Immature natural killer cell (primary cell): Measurements from ENCODE around the gene CALD1. TPM values are rescaled to one million over a fixed set of nuclear protein-coding genes. Genes with fewer than 3 reads are reported as not detected.

ENCODE experiments used
- DNase-seq, 3 donors: peaks; one replicate each; pipeline ENCODE4 v3.0.0; 2022; ENCODE audit warnings: mixed read lengths in 1 of 3
- H3K27ac Mint-ChIP-seq, 6 donors: one replicate each; pipeline ENCODE4 v1.8.0; 2020; ENCODE audit warnings: mixed read lengths in 6 of 6, mild to moderate bottlenecking in 5 of 6, inconsistent platforms in 4 of 6, moderate library complexity in 3 of 6
- H3K27me3 Mint-ChIP-seq, 3 donors: one replicate each; pipeline ENCODE4 v1.8.0; 2020 to 2021; ENCODE audit warnings: low read depth in 3 of 3, mild to moderate bottlenecking in 3 of 3, mixed read lengths in 3 of 3, moderate library complexity in 3 of 3, inconsistent platforms in 1 of 3
- H3K36me3 Mint-ChIP-seq, 3 donors: one replicate each; pipeline ENCODE4 v1.8.0; 2020; ENCODE audit warnings: mixed read lengths in 3 of 3, inconsistent platforms in 2 of 3, mild to moderate bottlenecking in 2 of 3
- H3K4me1 Mint-ChIP-seq, 2 donors: one replicate each; pipeline ENCODE4 v1.8.0; 2020; ENCODE audit warnings: inconsistent platforms in 2 of 2, mild to moderate bottlenecking in 2 of 2, mixed read lengths in 2 of 2, moderate library complexity in 1 of 2
- H3K4me3 Mint-ChIP-seq, 5 donors: one replicate each; pipeline ENCODE4 v1.8.0; 2020; ENCODE audit warnings: mild to moderate bottlenecking in 5 of 5, mixed read lengths in 5 of 5, inconsistent platforms in 3 of 5, moderate library complexity in 3 of 5
- H3K9me3 Mint-ChIP-seq, 6 donors: one replicate each; pipeline ENCODE4 v1.8.0; 2020; ENCODE audit warnings: mild to moderate bottlenecking in 6 of 6, mixed read lengths in 6 of 6, inconsistent platforms in 4 of 6, moderate library complexity in 3 of 6
- polyA plus RNA-seq, 3 donors: library from polyadenylated mRNA; unstranded; fragments of 300-500 nt; fragmentation: Illumina TruSeq; gene quantifications; one replicate each; pipeline ENCODE4 v1.2.3, GENCODE V29; 2021

CALD1 gene
- polyA plus RNA-seq, 3 donors from 2014 or later, result 0.06 to 0.07 TPM; not detected in 1

DNA sequence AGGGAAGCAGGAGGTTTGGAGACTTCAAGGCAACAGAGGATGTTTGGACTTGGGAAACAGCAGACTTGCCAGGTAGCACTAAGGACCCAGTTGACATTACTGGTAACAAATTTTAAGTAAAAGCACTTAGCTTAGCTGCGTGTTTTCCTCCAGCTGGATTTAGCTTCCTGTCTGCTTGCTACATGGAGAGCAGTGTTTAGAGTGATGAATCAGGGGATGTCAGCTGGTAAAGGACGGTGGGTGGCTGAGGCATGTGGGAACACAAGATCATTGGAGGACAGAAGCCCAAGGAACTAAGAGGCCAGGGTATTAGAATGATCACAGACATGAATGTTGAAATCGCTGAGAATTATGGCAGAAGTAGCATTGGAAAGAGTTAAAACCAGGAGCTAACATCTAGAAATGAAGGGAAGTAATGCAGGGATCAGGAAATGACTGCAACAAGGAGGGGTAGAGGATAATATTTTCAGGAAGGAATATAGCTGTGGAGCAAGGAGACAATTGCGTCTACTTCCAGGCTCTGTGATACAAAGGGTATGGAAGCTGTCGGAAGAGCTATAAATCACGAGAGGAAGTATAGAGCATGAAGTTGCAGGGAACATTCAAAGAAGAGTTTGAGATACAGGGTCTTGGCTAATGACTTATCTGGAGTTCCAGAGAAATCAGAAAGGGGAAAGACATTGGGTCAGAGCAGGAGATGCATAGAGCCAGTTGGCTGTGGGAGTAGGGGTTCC, 34.4 kb downstream of the CALD1 start:
- H3K27ac Mint-ChIP-seq, result no peak overlapping the region
- no peaks in the 10 kb centered on the region for H3K4me1 Mint-ChIP-seq
- no peaks in the 10 kb centered on the region for H3K27me3 Mint-ChIP-seq
- H3K36me3 Mint-ChIP-seq, result no peaks in the 10 kb centered on the region
- no peak for DNase-seq
- no peak overlapping the region for H3K4me3 Mint-ChIP-seq
- H3K9me3 Mint-ChIP-seq, result peaks cover 0 to 4% (median 0%) of the 10 kb centered on the region in 6 donors

DNA sequence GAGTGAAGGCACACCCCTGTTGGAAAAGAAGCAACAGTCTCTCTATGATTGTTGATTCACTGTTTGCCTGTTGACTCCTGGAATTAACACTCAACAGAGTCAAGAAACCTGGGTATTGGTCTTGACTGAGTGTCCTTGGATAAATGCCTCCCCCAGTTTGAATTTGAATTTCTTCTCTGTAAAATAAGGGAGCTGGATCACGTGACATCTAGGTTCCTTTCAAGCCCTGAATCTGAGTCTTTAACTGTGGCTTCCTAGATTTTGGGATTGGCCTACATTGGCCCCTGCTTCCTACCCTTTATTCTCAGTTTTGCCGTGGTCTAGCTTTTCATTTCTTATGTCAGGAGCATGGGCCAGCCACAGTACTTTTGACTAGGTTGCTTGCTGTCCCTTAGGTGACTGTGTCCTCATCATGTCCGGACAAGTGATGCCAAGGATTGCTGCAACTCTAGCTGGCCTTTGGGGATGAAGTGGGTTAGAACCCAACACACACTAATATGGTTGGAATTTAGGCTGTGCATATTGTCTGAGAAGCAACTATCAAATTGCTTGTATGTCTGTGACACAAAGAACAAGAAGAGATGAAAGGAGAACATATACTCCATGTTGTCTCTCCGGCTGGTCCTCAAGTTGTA, 35.4 kb downstream of the CALD1 start:
- Mint-ChIP-seq H3K9me3 (peaks cover 0 to 4% (median 0%) of the 10 kb centered on the region in 6 donors), H3K4me1 (no peaks in the 10 kb centered on the region), H3K36me3 (no peaks in the 10 kb centered on the region), H3K27me3 (no peaks in the 10 kb centered on the region), H3K4me3 (no peak overlapping the region), H3K27ac (no peak overlapping the region)
- no peak for DNase-seq

DNA sequence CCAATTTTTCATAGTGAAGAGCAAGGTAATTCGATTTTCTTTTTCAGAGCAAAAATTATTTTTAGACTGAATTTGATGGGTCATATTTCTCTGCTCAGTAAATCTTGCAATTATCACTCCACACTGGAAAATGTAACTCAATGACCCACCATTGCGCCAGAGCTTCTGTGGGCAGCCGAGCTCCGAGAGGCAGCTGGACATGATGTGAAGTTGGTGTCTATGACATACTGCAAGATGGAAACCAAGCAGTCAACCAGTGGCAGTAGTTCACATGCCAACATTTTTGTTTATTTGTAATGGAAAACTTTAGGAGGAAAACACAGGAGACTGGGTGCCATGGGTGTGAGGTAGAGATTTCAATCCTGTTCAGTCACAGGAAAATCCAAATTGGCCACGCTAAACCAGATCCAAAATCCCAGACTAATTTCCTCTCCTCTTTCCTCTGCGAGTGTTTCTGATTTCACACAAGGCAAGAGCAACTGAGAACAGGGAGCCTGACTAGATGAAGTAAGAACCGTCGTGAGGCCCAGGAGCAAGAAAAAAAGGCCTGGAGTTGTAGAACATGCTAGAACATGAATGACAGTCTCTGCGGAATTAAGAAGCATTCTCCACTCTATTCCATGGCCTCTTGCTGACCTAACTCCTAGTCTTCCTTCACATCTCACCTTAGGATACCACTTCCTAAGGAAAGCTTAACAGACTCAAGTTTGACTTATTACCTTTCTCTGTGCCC, 39.3 kb downstream of the CALD1 start:
- Mint-ChIP-seq H3K27ac (no peak overlapping the region), H3K9me3 (peaks cover 0 to 3% (median 0%) of the 10 kb centered on the region in 6 donors), H3K4me1 (no peaks in the 10 kb centered on the region), H3K4me3 (no peak overlapping the region), H3K27me3 (peaks cover 0 to 4% (median 0%) of the 10 kb centered on the region in 3 donors), H3K36me3 (no peaks in the 10 kb centered on the region)
- no peak for DNase-seq

DNA sequence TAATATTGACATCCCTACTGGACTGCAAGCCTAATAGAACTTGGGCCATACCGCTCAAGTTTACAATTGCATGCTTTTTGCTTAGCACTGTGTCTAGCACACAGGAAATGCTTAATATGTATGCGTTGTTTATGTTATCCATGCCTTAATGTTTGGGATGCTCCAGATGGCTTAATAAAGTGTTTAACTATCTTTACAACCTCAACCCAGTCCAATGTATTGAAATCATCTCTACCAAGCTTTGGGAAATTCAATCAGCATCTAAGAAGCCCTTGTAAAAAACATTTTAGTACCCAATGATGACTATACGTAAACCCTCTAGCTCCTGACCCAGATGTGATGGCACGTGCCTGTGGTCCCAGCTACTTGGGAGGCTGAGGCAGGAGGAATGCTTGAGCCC, 40.0 kb downstream of the CALD1 start:
- Mint-ChIP-seq H3K27me3 (peaks cover 0 to 4% (median 1%) of the 10 kb centered on the region in 3 donors), H3K4me3 (no peak overlapping the region), H3K27ac (no peak overlapping the region), H3K36me3 (no peaks in the 10 kb centered on the region), H3K9me3 (peaks cover 0 to 2% (median 0%) of the 10 kb centered on the region in 6 donors), H3K4me1 (no peaks in the 10 kb centered on the region)
- DNase-seq, result no peak

DNA sequence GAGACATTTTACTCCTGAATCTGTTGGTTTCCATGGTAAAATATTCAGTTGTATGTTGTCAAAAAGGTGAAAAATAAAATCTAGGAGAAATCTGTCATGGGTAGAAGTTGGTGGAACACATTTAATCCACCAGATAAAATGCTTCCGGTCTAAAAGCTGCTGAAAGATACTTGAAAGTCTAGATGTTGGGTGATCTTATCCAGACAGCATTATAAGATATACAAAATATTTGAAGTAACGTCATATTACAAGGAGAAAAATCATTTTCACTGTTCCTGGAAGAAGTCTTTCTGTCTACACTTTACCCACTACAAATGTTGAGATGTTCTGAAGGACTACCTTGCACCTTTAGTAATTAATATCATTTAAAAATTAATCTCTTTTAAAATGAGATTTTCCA, 40.9 kb downstream of the CALD1 start:
- no peak for DNase-seq
- no peak overlapping the region for H3K27ac Mint-ChIP-seq
- peaks cover 0 to under 1% (median 0%) of the 10 kb centered on the region in 6 donors for H3K9me3 Mint-ChIP-seq
- peaks cover 0 to 4% (median 2%) of the 10 kb centered on the region in 3 donors for H3K27me3 Mint-ChIP-seq
- no peaks in the 10 kb centered on the region for H3K4me1 Mint-ChIP-seq
- no peaks in the 10 kb centered on the region for H3K36me3 Mint-ChIP-seq
- H3K4me3 Mint-ChIP-seq, result no peak overlapping the region

DNA sequence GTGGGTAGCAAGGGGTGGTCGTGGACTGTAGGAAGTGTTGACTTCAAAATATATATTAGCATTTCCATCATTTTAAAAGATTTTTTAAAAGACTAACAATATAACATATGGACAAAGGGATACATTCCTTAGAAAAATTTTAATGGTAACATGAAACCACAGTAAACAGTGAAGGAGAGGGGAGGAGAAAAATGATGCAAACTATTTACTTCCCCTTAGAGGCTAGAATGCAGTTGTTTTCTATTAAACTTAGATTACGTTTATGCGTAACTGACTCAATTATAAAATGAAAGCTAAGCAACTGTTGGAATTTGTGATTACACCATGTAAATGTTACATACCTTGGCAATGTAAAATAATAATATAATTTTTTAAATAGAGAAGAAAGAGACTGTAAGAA, 41.3 kb downstream of the CALD1 start:
- DNase-seq, result no peak
- Mint-ChIP-seq H3K27ac (no peak overlapping the region), H3K36me3 (no peaks in the 10 kb centered on the region), H3K9me3 (no peaks in the 10 kb centered on the region), H3K27me3 (peaks cover 0 to 4% (median 2%) of the 10 kb centered on the region in 3 donors), H3K4me3 (no peak overlapping the region), H3K4me1 (no peaks in the 10 kb centered on the region)

DNA sequence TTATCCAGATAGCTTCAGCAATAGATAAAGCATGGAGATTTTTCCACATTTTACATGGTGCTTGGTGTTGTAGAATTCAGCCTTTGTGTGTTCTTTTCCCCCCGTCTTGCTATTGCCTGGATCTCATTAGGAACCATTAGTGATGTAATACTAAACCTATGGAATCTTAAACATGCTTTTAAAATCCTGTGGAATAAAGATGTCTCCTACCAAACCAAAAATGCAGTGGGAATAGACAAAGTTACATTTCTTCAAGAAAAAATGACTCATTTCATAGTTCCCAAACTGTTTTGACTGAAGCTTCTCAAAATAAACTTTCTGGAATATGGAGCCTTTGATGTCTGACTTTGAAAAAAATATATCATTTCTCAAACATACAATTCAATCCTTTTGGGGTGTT, 44.0 kb downstream of the CALD1 start:
- no peak overlapping the region for H3K27ac Mint-ChIP-seq
- no peaks in the 10 kb centered on the region for H3K36me3 Mint-ChIP-seq
- H3K4me1 Mint-ChIP-seq, result no peaks in the 10 kb centered on the region
- no peak for DNase-seq
- H3K4me3 Mint-ChIP-seq, result no peak overlapping the region
- peaks cover 2 to 9% (median 4%) of the 10 kb centered on the region in 3 donors for H3K27me3 Mint-ChIP-seq
- H3K9me3 Mint-ChIP-seq, result no peaks in the 10 kb centered on the region

DNA sequence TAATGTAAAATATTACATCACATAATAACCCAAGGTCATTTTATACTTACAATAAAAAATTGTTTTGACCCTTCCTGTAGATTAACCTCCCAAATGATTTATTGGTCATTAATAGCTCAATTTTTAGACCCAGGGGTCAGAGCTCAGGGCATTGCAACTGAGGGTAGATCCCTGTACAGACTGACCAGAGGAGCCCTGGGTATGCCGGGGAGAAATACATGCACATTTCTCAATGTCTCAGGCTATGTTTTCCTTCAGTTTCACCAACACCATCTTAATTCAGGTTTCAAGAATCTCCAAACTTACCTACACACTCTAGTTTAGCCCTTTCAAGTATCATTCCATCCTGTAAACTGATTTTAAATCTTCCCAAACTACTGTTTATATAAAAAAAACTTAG, 46.2 kb downstream of the CALD1 start:
- H3K4me1 Mint-ChIP-seq, result no peaks in the 10 kb centered on the region
- no peaks in the 10 kb centered on the region for H3K36me3 Mint-ChIP-seq
- no peak overlapping the region for H3K4me3 Mint-ChIP-seq
- peaks cover 4 to 9% (median 4%) of the 10 kb centered on the region in 3 donors for H3K27me3 Mint-ChIP-seq
- no peaks in the 10 kb centered on the region for H3K9me3 Mint-ChIP-seq
- H3K27ac Mint-ChIP-seq, result no peak overlapping the region
- no peak for DNase-seq

DNA sequence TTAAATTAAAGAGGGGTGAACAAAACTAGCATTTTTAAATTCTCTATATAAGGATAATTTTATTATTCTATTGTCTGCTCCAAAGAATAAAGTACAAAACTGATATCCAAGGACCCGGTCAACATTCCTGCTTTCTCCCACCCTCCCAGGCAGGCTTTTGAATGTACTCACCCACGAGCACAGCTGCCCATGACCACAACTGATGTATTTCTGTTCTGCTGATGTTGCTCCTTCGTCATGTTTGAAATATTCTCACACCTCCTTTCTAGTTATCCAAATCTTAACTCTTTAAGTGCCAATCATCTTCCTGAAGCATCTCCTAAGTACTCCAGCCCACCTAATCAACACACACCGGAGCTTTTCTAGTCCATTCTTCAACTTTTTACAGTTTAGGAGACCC, 46.7 kb downstream of the CALD1 start:
- Mint-ChIP-seq H3K27me3 (peaks cover 4 to 9% (median 4%) of the 10 kb centered on the region in 3 donors), H3K4me3 (no peak overlapping the region), H3K36me3 (no peaks in the 10 kb centered on the region), H3K4me1 (no peaks in the 10 kb centered on the region), H3K27ac (no peak overlapping the region), H3K9me3 (no peaks in the 10 kb centered on the region)
- DNase-seq, result no peak

DNA sequence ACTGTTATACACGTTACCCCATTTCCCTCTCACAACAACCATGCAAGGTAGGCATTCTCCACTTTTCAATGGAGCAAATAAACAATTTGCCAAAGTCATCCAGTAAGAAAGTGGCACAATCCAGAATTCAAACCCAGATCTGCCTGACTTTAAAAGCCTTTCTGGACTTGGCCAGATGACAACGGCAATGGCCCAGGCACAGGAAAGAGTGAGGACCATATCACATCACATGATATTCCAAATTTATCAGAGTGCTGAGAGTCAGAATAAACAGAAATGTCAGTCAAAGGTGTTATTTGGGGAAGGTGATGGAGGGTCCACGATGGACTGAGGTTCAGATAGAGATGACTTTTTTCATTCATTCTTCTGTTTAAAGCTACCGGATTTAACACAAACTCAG, 48.0 kb downstream of the CALD1 start:
- Mint-ChIP-seq H3K4me1 (no peaks in the 10 kb centered on the region), H3K4me3 (no peak overlapping the region), H3K27me3 (peaks cover 0 to 9% (median 7%) of the 10 kb centered on the region in 3 donors), H3K36me3 (no peaks in the 10 kb centered on the region), H3K27ac (no peak overlapping the region), H3K9me3 (no peaks in the 10 kb centered on the region)
- DNase-seq, result no peak

DNA sequence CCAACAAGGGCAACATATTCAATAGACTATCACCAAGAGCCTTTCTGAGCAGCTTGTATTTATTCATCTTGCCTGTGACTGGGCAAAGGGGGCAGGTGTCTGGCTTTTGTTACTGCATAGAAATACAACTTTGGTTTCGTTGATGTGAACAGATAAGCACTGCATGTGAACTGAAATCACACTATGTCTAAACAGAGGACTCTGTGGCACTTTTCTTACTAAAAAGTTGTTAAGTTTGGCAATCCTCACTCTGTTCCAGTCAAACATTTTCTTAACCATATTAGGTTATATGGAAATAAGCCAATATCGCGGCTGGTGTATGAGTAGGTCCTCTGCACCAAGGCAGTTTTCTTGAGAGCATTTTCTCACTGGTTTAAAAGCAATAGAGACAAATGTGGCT, 48.5 kb downstream of the CALD1 start:
- no peak overlapping the region for H3K4me3 Mint-ChIP-seq
- no peaks in the 10 kb centered on the region for H3K4me1 Mint-ChIP-seq
- no peaks in the 10 kb centered on the region for H3K36me3 Mint-ChIP-seq
- H3K27ac Mint-ChIP-seq, result no peak overlapping the region
- DNase-seq, result no peak
- H3K27me3 Mint-ChIP-seq, result peaks cover 0 to 9% (median 7%) of the 10 kb centered on the region in 3 donors
- no peaks in the 10 kb centered on the region for H3K9me3 Mint-ChIP-seq

DNA sequence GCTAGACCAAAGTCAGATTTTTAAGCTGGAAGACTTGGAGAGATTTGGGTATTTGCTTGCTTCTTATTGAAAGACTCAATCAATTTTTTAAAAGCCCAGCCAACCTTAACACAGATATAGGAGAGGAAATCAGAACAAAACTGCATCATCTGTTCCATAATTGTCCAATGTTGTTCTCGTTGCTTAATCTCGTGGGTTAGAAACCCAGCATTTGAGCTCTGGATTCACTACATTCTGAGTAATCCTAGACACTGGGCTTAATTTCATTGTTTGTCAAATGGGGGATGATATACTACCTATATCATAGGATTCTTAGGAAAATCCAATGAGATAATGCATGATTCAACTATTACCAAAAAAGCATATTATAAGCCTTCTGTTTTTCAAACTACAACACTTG, 48.9 kb downstream of the CALD1 start:
- no peak overlapping the region for H3K4me3 Mint-ChIP-seq
- peaks cover 0 to 9% (median 7%) of the 10 kb centered on the region in 3 donors for H3K27me3 Mint-ChIP-seq
- H3K4me1 Mint-ChIP-seq, result no peaks in the 10 kb centered on the region
- H3K27ac Mint-ChIP-seq, result no peak overlapping the region
- H3K36me3 Mint-ChIP-seq, result no peaks in the 10 kb centered on the region
- DNase-seq, result no peak
- no peaks in the 10 kb centered on the region for H3K9me3 Mint-ChIP-seq

DNA sequence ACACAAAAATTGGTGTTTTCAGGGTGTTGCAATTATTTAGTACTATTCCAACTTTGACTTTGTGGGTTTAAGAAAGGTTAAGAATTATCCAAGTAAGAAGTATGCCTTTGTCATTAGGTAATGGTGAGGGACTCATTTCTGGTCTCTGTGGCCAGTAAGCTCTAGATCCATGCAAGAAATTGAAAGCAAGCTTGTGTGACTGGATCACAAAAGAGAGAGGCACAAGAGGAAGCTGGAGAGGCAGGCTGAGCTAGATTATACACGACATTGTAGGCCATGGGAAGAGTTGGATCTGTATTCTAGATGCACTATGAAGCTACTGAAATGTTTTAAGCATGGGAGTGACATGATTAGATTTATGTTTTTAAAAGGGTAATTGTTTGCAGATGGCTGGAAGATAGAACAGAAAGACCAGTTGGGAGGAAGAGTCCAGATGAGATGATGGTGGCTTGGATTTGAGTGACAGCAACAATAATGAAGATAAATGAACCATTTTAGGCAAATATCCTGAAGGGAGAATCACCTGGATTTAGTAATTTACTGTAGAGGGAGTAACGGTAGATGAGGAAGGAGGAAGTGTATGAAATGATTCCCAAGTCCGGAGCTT, 50.0 kb downstream of the CALD1 start:
- DNase-seq, result no peak

DNA sequence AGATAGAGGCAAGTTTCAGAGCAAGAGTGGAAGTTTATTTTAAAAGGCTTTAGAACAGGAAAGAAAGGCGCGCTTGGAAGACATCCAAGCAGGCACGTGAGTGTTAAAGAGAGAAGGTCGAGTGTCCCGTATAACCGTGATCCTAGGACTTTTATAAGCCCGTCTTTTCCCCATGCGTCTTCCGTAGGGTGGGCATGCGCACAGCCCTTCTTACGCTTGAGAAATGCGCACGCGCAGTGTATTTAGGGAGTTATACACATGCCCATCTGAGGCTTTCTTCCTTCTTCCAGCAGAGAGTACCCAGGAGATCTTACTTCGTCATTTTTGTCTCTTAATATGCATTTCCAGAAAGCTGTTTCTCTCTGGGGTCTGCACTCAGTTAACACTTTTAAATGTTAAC, 52.4 kb downstream of the CALD1 start:
- no peak overlapping the region for H3K4me3 Mint-ChIP-seq
- no peaks in the 10 kb centered on the region for H3K36me3 Mint-ChIP-seq
- peaks cover 0 to 5% (median 5%) of the 10 kb centered on the region in 3 donors for H3K27me3 Mint-ChIP-seq
- H3K27ac Mint-ChIP-seq, result no peak overlapping the region
- H3K9me3 Mint-ChIP-seq, result no peaks in the 10 kb centered on the region
- no peaks in the 10 kb centered on the region for H3K4me1 Mint-ChIP-seq
- DNase-seq, result no peak

More for the DNA sequence above, 50.0 kb downstream of the CALD1 start:
- H3K27ac Mint-ChIP-seq, result no peak overlapping the region
- no peaks in the 10 kb centered on the region for H3K9me3 Mint-ChIP-seq
- H3K27me3 Mint-ChIP-seq, result peaks cover 0 to 9% (median 5%) of the 10 kb centered on the region in 3 donors
- no peaks in the 10 kb centered on the region for H3K4me1 Mint-ChIP-seq
- no peaks in the 10 kb centered on the region for H3K36me3 Mint-ChIP-seq
- no peak overlapping the region for H3K4me3 Mint-ChIP-seq
